Activated CD4-positive, alpha-beta T cell treated with anti-CD3 and anti-CD28 coated beads, Interleukin-2, Interleukin-4, amounts not matched to agents 100 ng/mL and 50 ng/mL, durations not matched to agents 16 hours and 8 hours (primary cell): ENCODE data around the gene GRIA1.

Source experiments
- DNase-seq: peaks from one replicate; pipeline ENCODE4 v3.0.0-alpha.2; 2020; ENCODE audit warnings: low spot score

Gene GRIA1

DNA sequence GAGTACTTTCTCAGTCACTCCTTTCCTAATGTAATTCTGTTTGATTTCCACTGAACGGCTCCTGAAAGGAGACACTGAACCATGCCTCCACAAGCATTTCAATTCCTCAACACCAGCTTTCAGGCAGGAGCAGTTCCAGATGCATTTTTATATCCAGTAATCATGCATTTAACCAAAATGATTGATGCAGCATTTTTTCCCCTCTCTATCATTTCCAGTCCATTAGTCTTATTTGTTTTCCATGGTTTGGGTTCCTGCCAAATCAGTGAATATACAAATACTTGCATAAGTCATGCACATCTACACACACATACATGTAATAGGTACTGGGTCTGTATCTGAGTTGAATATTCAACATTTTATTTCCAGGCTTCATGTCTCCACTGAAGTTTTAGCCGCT lies 122.7 kb downstream of the GRIA1 start:
- no peak for DNase-seq

DNA sequence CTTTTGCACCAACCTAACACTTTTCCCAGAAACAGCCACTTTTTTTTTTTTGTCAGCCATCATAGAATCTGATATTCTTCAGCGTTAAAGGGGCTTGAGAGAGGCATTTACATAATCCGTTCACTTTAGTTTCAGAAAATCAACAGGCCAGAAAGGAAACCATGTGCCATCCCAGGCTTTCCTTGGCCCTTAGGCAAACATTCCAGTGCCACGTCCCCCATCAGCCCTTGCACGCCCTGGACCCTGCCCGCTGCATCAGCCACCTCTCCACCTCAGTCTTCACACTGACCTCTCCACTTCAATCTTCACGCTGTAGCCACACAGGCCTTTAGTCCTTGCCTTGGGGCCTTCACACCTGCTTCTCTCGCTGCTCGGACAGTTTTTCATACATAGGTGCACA lies 123.2 kb downstream of the GRIA1 start:
- DNase-seq: no peak

DNA sequence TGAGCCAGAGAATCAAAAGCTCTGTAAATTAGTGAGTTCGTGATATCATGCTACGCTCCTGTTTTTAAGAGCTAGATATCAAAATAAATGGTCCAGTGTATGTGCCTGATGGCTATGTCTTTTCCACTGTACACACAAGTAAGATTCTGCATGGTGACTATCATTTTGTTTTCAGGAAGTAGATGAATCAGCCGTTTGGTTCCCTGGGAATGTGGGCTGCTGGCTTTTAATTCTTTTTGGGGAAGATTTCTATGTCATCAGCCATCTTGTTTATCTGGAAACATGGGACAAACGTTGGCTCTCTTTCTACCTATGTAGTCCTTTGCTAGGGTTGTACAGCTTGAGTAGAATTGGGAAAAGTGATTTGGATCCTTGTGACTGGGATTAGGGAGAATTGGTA lies 126.7 kb downstream of the GRIA1 start:
- DNase-seq: no peak

DNA sequence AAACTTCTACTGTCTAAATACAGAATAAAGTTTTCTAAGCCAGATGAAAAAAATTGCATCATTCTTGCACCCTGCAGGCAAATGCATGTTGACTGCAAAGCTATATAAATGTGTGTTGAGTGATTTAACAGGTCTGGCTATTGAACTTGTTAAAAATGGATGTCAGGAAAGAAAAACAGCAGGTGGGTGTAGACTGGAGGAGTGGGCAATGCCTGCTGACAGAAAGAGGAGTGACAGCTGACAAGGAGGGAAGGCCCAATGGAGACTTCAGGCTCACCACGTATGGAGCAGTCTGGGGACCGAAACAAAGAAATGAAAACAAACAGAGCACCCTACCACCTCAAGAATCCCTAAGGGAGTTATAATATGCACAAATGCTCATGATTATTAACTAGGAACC lies 127.8 kb downstream of the GRIA1 start:
- no peak for DNase-seq

DNA sequence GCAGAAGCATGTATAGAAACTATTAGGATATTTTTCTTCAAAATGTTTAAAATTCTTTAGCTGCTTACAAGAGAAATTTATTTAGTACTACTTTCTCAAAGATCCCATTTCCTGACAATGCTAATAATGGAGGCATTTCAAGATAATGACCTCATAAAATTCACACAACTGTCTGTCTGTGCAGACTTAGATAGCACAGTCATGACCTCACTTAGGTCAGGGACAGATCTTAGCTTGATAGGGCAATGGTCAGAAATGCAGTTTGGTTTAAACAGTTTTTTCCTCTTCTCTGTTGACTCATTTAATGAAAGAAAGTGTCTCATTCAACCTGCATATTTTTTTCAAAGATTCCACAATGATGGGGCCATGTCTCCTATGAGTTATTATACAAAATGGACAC lies 128.4 kb downstream of the GRIA1 start:
- DNase-seq: no peak

DNA sequence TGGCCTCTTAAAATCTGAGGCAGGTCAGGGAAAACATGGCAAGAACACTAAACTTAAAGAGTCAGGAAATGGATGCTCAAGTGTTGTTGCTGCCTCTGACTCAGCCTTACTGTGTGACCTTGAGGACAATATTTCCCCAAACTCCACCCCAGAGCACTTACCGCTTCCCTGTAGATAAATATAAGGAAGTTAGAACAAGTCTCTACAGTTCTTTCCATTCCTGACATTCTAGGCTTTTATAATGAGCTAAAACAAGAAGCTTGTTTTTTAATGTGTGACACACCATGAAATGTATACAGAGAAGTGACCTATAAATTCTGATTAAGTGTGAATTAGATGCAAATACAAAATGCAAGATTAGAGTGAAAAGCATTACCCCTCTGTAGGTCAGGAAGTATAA lies 129.3 kb downstream of the GRIA1 start:
- DNase-seq: no peak

DNA sequence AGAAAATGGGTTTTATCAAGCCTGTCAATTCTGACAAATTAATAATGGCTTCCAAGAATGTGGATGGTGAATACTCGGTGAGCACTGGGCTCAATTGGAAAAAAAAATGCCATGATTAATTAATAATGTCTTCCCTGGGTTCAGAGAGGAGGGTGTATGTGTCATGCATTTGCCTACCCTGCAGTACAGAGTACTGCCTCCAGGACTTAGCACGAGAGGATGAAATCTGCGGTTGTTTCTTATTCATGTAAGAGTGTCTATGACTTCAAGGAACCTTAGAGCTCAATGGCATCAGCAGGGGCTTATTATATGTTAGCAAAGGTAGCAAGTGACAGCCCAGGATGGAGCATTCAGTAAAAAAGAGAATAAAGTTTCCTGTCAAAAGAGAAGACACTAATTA lies 132.7 kb downstream of the GRIA1 start:
- DNase-seq: no peak

DNA sequence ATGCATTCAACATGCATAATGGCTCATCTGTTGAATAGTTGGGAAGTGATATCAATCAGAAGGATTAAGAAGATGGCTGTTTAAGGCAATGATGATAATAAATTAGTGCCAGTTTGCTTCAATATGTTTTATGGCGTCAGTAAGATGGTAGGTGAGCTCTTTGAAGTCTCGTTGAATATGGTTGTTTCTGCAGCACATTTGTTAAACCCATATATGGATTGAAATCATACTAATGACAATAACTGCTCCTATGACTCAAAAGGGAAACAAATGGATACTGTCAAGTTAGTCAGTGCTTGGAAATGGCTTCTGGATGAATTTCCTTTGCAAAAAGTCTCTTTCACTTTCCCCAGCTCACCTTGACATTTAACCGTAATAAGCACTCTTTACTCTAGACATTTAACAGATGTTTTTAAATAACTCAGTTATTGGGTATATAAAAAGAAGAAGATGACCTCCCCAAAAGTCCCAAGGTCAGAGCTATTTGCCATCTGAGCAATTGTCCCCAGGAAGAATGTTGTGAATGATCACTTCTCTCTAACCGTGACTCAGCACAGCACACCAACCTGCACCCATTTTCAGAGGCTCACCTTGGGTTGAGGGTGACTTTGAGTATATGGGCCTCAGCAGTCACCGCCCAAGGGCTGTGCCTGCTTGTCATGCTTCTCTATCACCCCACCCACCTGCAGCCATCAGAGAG lies 133.4 kb downstream of the GRIA1 start:
- no peak for DNase-seq

DNA sequence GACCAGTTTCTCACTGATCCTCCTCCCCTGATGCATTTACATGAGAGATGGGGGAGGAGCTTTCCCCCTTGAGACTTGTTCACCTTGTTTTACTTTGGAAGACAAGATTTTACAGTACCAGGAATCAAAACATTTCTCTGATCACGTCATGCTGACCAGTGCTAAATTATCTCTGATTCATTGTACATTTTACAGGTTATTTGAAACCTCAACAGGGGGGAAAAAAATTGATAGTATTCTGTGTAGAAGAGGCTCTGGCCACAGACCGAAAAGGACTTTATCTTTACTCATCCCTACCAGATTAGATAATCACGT lies 133.9 kb downstream of the GRIA1 start:
- DNase-seq: no peak

DNA sequence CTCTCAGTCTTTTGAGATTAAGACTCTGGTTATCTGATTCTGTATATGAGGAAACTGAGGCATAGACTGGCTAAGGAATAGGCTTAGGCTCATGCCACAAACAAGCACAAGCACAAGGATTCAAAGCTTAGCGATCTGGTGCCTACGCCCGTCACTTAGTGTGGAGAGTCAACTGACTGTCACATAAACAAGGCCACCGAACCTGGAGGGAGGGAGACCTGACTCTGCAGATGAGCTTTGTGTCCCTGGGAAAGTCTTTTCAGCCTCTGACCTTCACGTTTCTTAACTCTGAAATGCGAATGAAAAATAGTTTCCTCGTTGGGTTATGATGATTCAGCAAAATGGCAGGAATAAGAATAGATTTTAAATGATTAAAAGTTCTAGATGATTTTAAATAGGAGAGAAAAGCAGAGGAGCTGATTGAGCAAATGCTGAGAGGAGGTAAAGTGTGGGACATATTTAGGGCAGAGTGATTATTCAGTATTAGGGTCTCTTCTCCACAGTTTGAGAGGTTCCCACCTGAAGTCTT lies 135.4 kb downstream of the GRIA1 start:
- no peak for DNase-seq

DNA sequence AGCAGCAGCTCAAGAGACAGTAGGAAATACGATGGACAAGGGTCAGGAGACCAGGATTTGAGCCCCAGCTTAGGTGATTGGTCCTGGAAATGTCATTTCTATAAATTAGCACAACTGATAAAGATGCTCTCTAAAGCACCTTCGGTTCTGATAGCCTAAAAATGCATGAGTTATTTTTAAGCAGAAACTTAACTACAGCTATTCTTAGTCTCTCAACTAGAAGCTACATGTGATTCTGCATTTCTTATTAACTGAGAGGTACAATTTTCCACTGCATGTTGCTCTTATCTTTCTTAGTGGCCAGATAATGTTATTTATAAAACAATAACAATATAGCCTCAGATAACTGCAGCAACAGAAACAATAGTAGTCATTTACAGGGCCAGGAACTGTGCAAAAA lies 136.4 kb downstream of the GRIA1 start:
- no peak for DNase-seq

DNA sequence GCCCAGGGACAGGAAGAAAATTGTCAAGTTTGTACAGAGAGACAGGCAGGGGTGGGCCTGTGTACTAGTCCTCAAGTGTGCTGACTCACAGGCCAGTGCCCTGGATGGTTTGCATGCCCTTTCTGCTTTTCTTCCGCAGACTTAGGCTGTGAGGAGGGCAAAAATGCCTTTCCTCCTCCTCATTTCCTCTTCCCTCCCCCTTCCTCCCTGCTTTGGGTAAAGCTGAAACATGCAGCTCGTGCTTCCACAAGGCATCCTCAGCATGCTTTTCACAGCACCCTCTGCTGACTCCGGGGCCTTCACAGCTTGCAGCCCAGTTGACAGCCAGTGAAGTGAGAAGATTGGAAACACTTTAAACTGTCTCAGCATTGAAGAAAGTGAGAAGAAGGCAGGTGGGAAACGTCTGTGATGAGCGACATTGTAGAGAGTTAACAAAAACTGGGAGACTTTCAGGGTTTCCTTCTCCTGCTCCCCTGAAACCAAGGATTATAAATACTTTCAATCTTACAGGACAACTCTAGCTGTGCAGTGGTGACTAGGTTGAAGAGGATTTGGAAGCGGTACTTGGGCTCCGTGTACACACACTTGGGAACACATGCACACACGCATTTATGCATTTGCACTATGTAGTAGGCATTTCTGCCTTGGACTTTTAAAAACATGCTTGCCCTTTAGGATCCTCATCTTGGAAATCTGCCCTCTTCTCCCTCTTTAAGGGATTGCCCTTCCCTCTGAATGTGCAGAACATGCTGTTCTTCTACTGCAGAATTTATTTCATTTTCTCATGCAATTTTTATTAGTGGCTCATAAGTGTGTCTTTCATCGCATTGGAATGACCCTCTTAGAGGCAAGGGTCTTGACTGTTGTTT lies 138.8 kb downstream of the GRIA1 start:
- DNase-seq: no peak

DNA sequence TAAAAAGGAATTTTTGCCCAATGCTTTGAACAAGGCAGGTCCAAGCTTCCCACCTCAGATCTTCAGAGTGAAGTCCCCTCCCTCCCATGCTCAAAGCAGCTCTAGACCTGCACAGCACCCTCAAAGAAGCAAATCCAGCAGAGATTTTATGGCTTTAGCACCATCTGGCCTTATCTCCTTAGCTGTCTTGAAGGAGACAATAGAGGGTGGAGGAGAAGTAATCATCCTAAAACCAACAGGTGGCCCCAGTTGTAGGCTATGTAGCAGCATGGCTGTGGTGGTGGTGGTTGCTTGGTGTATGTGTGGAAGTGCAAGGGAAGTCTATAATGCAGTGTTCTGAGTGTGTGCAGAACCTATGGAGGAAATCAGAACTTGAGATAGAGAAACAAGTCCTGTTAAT lies 140.1 kb downstream of the GRIA1 start:
- DNase-seq: no peak

DNA sequence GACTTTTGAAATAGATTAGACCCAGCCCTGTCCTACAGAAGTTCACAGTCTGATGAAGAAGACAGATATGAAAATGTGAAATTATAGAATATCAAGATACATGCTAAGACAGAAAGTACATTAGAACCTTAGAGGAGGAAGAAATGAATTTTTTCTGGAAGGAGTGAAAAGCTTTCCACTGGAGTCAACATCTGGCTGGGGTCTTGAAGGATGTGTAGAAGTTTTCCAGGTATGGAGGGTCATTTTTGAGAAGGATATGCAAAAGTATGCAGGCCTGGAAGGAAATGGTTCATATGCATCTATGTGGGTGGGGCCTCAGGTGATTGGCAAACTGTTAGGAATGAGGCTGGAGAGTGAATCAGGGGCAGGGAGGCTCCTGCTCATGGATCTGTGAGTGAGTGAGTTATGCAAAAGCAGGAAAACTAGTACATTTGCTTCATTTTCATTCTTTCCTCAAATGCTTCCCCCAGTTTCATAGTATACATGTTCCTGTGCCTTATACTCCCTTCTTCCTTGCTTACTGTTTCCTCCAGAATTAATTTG lies 142.3 kb downstream of the GRIA1 start:
- no peak for DNase-seq

DNA sequence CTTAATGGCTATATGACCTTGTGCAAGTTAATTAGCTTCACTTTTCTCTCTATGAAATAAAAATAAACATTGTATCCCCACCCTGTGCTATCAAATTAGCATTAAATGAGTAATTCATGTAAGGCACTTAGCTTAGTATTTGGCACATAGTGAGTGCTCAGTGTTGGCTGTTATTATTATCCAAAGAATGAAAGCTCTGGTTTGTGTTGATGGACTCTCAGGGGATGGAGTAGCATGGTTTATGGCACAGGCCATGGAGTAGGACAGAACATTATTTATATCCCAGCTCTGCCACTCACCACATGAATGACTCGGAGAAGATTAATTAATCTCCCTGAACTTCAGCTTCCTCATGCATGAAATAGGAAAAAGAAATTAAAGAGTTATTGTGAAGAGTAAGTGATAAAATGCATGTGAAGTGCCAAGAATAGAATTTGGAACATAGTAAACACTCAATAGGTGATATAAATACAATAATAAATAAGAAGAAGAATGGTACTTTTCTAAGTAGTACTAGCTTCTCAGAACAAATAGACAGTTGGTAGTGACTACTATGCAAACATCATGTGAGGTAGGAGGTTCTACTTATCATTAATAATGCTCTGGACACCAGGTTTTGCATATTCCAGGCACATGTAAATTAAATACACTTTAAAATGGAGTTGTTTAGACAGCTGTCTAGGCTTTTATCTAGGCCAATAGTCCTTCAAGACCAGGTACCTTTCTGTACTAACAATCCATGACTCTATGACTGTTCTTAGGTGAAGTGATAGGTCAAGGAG lies 146.4 kb downstream of the GRIA1 start:
- no peak for DNase-seq

DNA sequence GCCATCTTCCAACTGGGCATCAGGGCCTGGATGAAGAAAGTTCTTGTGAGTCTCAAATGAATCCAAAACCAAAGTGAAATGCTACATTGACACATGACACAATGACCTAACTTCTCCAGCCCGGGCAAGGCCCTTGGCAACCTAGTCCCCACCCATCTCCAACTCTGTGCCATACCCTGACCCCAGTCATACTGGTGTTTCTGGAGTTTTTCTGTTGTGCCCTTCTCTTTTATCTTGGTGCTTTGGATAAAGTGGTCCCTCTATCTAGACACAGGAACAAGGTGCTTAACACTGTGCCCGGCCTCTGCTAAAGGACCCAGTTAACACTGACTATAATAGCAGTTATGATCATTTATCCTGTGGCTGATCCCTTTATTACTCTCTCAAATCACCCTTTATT lies 149.8 kb downstream of the GRIA1 start:
- no peak for DNase-seq

DNA sequence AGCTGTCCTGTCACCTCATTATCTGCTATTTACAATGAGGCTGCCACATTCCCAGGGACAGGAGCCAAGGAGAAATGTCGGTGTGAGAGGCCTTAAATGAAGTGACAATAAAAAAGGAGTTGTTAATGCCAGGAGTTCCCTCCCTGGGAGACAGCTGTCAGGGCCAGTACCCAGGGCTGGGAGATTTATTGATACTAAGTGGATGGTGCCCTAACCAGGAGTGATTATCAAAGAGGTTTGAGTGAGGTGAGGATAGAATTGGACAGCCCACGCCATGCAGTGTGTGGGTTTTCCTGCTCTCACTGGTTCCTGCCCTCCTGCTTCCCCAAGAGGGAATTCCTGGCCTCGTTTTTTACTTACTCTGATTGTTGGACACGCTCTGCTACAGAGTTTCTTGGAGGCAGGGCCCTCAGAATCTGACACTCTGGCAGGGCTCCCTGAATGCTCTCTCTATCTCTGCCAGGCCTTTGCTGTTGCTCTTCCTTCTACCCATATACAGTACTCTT lies 150.8 kb downstream of the GRIA1 start:
- DNase-seq: no peak

DNA sequence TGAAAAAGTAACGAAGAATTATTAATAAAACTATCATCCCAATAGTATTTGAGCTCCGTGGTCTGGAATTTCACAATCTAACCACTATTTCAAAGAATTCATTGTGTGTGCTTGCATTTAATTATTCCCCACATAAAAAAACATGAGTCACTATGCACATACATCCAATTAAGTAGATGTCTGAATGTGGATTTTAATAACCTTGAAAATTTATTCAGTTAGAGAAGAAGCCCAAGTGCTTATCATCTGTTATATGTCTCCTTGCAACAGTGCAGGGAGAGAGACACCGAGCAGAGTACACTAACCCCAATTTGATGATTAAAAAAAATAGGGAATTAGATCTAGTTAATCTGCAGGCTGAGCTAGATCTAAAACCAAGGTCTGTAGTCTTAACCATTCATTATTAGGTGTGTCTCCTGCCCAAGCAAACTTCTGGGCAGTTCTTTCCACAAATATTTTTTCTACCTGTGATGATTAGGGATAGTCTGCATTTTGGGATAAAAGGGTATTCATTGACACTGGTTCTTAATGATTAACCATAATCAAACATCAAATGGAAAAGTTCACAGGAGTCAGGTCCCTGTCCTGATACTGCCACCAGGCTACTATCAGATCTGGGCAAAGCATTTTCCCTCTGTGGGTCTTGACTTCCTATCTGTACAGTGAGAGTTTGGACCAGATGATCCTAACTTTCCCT lies 164.2 kb downstream of the GRIA1 start:
- no peak for DNase-seq

DNA sequence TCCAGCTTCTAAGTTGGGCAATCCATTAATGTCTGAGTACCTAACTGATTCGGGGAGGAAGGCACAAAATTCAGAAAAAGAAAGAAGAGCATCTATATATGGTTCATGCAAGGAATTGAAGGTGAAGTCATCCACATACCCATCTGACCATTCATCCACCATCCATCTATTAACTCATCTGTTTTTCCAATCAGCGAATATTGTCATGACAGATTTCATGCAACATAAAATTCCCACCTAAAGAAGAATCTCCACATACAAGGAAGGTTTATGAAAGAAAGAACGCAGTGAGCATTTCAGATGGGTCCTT lies 164.7 kb downstream of the GRIA1 start:
- no peak for DNase-seq

DNA sequence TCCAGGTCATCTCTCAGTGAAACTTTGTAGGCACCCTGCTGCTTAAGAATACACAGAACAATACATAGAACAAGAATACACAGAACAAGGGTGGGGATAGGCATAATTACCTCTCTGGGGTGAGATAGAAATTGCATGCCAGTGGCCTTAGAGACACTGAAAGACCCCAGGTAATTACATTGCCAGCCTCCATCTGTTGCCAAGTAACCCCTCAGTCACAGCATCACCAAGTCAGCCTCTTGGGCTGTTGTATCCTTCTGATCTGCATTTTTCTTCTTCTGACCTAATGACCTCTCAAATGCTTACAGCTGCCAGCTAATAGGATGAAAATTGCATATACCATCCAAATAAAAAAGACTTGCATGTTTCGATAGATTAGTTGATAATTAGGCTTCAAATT lies 167.7 kb downstream of the GRIA1 start:
- DNase-seq: no peak

DNA sequence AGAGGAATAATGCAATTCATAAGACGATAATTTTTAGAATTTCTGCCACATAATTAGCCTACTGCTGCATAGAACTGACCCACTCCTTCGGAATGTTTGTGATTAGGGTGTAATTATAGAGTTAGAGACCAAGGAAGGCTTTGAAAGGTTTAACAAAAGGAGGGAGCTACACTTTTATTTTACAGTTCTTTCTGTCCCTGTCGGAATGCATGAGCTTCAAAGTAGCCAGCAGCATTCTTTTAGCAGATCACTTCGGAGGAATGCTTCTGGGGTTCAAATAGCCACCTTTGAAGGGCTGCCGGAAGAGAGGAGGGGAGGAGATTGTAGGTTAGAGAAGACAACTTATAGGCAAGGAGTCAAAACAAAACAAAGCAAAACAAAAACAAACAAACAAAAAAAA lies 168.1 kb downstream of the GRIA1 start:
- no peak for DNase-seq
